ENCODE data around the gene STAM2. TPM values are rescaled to one million over a fixed set of nuclear protein-coding genes. Genes with fewer than 3 reads are reported as not detected.
A peak's percentile ranks its signal among the peaks of the same experiment; 100 is the strongest.

The STAM2 gene
- polyA plus RNA-seq, 2 of the 4 experiments (the other 2 are of a cell fraction) = 13.8 to 34.5 TPM

DNA sequence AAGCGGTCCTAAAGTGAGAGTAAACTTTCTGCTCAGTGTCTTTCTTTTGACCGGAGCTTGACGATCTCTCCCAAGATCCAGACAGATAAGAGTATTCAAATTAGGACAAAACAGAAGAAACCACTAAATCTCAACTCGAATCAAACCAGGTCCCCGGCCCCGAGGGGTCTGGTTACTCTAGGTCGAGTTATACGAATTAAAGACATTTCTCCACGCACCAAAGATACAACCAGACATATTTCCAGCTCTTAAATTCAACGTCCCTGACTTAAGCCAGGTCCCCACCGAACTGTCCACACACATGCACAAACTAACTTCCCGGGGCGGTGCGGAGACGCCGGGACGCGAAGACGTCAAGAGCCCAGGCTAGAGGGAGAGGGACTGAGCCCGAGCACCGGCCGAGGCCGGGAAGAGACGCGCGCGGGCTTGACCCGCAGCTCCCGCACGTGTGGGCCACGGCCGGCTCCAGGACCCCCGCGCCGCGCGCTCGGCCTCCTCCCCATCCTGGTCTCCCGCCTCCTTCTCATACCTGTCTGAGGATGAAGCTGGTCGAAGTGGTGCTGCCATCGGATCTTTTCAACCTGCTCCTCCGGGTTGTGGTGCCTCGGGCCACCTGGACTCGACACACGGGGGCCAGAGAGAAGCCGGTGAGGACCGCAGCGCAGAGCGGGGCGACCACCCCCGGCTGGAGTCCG lies 77.6 kb downstream of the STAM2 start:
- Histone ChIP-seq H3K9me3 (no peaks in the 10 kb centered on the region), H3K4me2 (peak overlapping the region; percentile 98), H3K27ac (peak overlapping the region in 1 of 2 experiments; percentile 84; a peak in 3 of 6 replicates), H3K4me1 (peaks cover 8% of the 10 kb centered on the region; the same call in 1 of the 3 replicates), H3K4me3 (peak overlapping the region; percentile 78)
- peak; percentile 17 to 19 for DNase-seq (ENCODE audit: low read depth in 1 of 2, low spot score in 1 of 2)
- ChIA-PET POLR2A (no interaction called here), CTCF (no interaction called here)
- 7% methylated on average over 30 of the region's 52 CpGs for WGBS (ENCODE audit: missing lambda C conversion rate)
- no peak for FAIRE-seq
- TF ChIP-seq HEYL (CRISPR knock-in tag; IDR thresholded peaks at IDR 0.05) = no peak
- TF ChIP-seq, protein P1, sequence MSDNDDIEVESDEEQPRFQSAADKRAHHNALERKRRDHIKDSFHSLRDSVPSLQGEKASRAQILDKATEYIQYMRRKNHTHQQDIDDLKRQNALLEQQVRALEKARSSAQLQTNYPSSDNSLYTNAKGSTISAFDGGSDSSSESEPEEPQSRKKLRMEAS (IDR thresholded peaks at IDR 0.05) = peak; percentile 25
- TF ChIP-seq MYC (IDR thresholded peaks at IDR 0.05; ENCODE audit: borderline replicate concordance, low read length) = no peak
- peak; percentile 75 to 80 for ATAC-seq

GRCh38 chr2:152097290-152097800 lies 78.2 kb downstream of the STAM2 start:
- TF ChIP-seq BCL3 (IDR thresholded peaks at IDR 0.05) (no peak), FOSL2 (IDR thresholded peaks at IDR 0.05) (no peak), FOSL2 (CRISPR knock-in tag; IDR thresholded peaks at IDR 0.05) (0 out of 2 replicates have a peak, but pooled peaks have one; percentile 18)
- ATAC-seq = peak; percentile 31 to 35; a peak in 5 of 6 replicates
- Histone ChIP-seq H3K27ac (no peak overlapping the region), H3K4me3 (peak overlapping the region; percentile 78; the same call in 2 of the 3 replicates), H3K4me2 (peak overlapping the region; percentile 98), H3K9me3 (no peaks in the 10 kb centered on the region), H3K4me1 (peaks cover 8% of the 10 kb centered on the region; the same call in 1 of the 3 replicates)
- POLR2A ChIA-PET = no interaction called here
- CTCF ChIA-PET = no interaction called here
- no peak for FAIRE-seq
- no peak for DNase-seq (ENCODE audit: low read depth in 1 of 2, low spot score in 1 of 2)
- 21% methylated on average over 13 of the region's 13 CpGs for WGBS (ENCODE audit: missing lambda C conversion rate)

- peaks cover 8% of the 10 kb centered on the region; the same call in 1 of the 3 replicates for H3K4me1 ChIP-seq
- CTCF ChIA-PET = interaction anchor here (0.9 kb wide), 1 partner anchor 47 kb away, joined by 3 read pairs; no protein-coding TSS in a partner anchor
- no peak for DNase-seq (ENCODE audit: low read depth in 1 of 2, low spot score in 1 of 2)
- H3K4me3 ChIP-seq = no peak overlapping the region
- WGBS (ENCODE audit: missing lambda C conversion rate) = 0% methylated on average over 1 of the region's 1 CpG
- POLR2A ChIA-PET = no interaction called here
- no peak overlapping the region for H3K4me2 ChIP-seq
- ATAC-seq = no peak
- TF ChIP-seq HOXB5 (CRISPR knock-in tag; IDR thresholded peaks at IDR 0.05) = no peak
- no peak for TF ChIP-seq CBX2 (IDR thresholded peaks at IDR 0.05; ENCODE audit: borderline replicate concordance, low read depth)
- no peak for TF ChIP-seq HEYL (CRISPR knock-in tag; IDR thresholded peaks at IDR 0.05)
- TF ChIP-seq, protein P2, sequence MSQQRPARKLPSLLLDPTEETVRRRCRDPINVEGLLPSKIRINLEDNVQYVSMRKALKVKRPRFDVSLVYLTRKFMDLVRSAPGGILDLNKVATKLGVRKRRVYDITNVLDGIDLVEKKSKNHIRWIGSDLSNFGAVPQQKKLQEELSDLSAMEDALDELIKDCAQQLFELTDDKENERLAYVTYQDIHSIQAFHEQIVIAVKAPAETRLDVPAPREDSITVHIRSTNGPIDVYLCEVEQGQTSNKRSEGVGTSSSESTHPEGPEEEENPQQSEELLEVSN (IDR thresholded peaks at IDR 0.05; ENCODE audit: borderline replicate concordance, low read depth) = no peak
- TF ChIP-seq, protein P1 (IDR thresholded peaks at IDR 0.05) = no peak
- H3K27ac ChIP-seq = no peak overlapping the region
- no peaks in the 10 kb centered on the region for H3K9me3 ChIP-seq
- no peak for FAIRE-seq
Measured at GRCh38 chr2:152095146-152095545, 80.4 kb downstream of the STAM2 start.

- Histone ChIP-seq H3K4me2 (no peak overlapping the region), H3K4me3 (no peak overlapping the region), H3K4me1 (peaks cover 8% of the 10 kb centered on the region; the same call in 1 of the 3 replicates), H3K9me3 (no peaks in the 10 kb centered on the region), H3K27ac (no peak overlapping the region)
- FAIRE-seq (no peak), ATAC-seq (no peak), DNase-seq (ENCODE audit: low read depth in 1 of 2, low spot score in 1 of 2) (no peak)
- TF ChIP-seq REST (IDR thresholded peaks at IDR 0.05) (no peak), HOXB13 (CRISPR knock-in tag; IDR thresholded peaks at IDR 0.05; ENCODE audit: low read depth) (no peak), KDM5A (IDR thresholded peaks at IDR 0.05) (no peak), RNF2 (IDR thresholded peaks at IDR 0.05; ENCODE audit: borderline replicate concordance, low read depth) (no peak), HOXB5 (CRISPR knock-in tag; IDR thresholded peaks at IDR 0.05) (no peak), RFX5 (IDR thresholded peaks at IDR 0.05) (no peak), USF2 (IDR thresholded peaks at IDR 0.05) (no peak), FOSL2 (IDR thresholded peaks at IDR 0.05) (no peak), FOSL2 (CRISPR knock-in tag; IDR thresholded peaks at IDR 0.05) (no peak), MAFK (IDR thresholded peaks at IDR 0.05; ENCODE audit: partially characterized antibody) (no peak), CTCF (IDR thresholded peaks at IDR 0.05) (no peak)
- WGBS (ENCODE audit: missing lambda C conversion rate) = 75% methylated on average over 2 of the region's 2 CpGs
- POLR2A ChIA-PET = no interaction called here
- CTCF ChIA-PET = no interaction called here
Measured at GRCh38 chr2:152094014-152094413, 81.5 kb downstream of the STAM2 start.
